Activated CD4-positive, CD25-positive, alpha-beta regulatory T cell treated with anti-CD3 and anti-CD28 coated beads, Interleukin-2, amount 50 U/mL, for 16 hours (primary cell): ENCODE measurements around the gene EPB41L2.
"Not testable (repeated sequence)": the region's sequence is repeated elsewhere in the genome, so short reads cannot be mapped to it uniquely, and the experiment has no call there.

Experiments
- DNase-seq: peaks from one replicate; pipeline ENCODE4 v3.0.0-alpha.2; 2020; ENCODE audit warnings: low read depth, low spot score

Gene EPB41L2

GRCh38 chr6:131003488-131004386 lies 59.3 kb downstream of the EPB41L2 start:
- no peak for DNase-seq

- no peak for DNase-seq
Measured at GRCh38 chr6:131002661-131002980, 60.4 kb downstream of the EPB41L2 start.

- DNase-seq, result no peak
Measured at GRCh38 chr6:131001945-131002660, 60.9 kb downstream of the EPB41L2 start.

GRCh38 chr6:131001111-131001736 lies 61.8 kb downstream of the EPB41L2 start:
- DNase-seq, result no peak

GRCh38 chr6:131000544-131000943 lies 62.5 kb downstream of the EPB41L2 start:
- DNase-seq, result no peak

GRCh38 chr6:130997061-130997753 lies 65.8 kb downstream of the EPB41L2 start:
- no peak for DNase-seq

- DNase-seq, result no peak
Measured at GRCh38 chr6:130996635-130997034, 66.4 kb downstream of the EPB41L2 start.

GRCh38 chr6:130995783-130996447 lies 67.1 kb downstream of the EPB41L2 start:
- DNase-seq, result no peak

- DNase-seq, result no peak
Measured at GRCh38 chr6:130994319-130995097, 68.5 kb downstream of the EPB41L2 start.

- DNase-seq, result no peak
Measured at GRCh38 chr6:130993292-130993765, 69.7 kb downstream of the EPB41L2 start.

- no peak for DNase-seq
Measured at GRCh38 chr6:130991422-130992137, 71.5 kb downstream of the EPB41L2 start.

- not testable (repeated sequence) for DNase-seq
Measured at GRCh38 chr6:130987539-130987938, 75.5 kb downstream of the EPB41L2 start.

GRCh38 chr6:130985115-130985514 lies 77.9 kb downstream of the EPB41L2 start:
- DNase-seq, result no peak

- DNase-seq, result no peak
Measured at GRCh38 chr6:130982941-130983456, 80.0 kb downstream of the EPB41L2 start.

GRCh38 chr6:130982135-130982534 lies 80.9 kb downstream of the EPB41L2 start:
- DNase-seq, result no peak

- no peak for DNase-seq
Measured at GRCh38 chr6:130981409-130981808, 81.6 kb downstream of the EPB41L2 start.

- no peak for DNase-seq
Measured at GRCh38 chr6:130980310-130981032, 82.6 kb downstream of the EPB41L2 start.

GRCh38 chr6:130978660-130979396 lies 84.2 kb downstream of the EPB41L2 start:
- DNase-seq, result no peak
